HG02610 (cell line): ENCODE data around the gene EIF2AK2.
A peak's percentile ranks its signal among the peaks of the same experiment; 100 is the strongest.

Experiments
- ATAC-seq: cut with Tn5 transposase; IDR thresholded peaks from one replicate; pipeline ENCODE4 v1.9.1; 2021; ENCODE audit warnings: mild to moderate bottlenecking, moderate library complexity; ENCODE audit not compliant: unreplicated experiment

EIF2AK2 gene

GRCh38 chr2:37104178-37104577 is 52.6 kb downstream of the EIF2AK2 start:
- no peak for ATAC-seq

- ATAC-seq, result no peak
These were observed 54.2 kb downstream of the EIF2AK2 start for GRCh38 chr2:37102588-37102987.

- no peak for ATAC-seq
These were observed 56.7 kb downstream of the EIF2AK2 start for GRCh38 chr2:37100054-37100453.

- ATAC-seq, result no peak
These were observed 58.2 kb downstream of the EIF2AK2 start for GRCh38 chr2:37098416-37099118.

- no peak for ATAC-seq
These were observed 60.2 kb downstream of the EIF2AK2 start for GRCh38 chr2:37096568-37096967.

- ATAC-seq, result no peak
These were observed 64.9 kb downstream of the EIF2AK2 start for GRCh38 chr2:37091873-37092272.

- peak; percentile 81 for ATAC-seq
These were observed 66.7 kb downstream of the EIF2AK2 start for GRCh38 chr2:37090019-37090477.

GRCh38 chr2:37085731-37086147 is 71.0 kb downstream of the EIF2AK2 start:
- ATAC-seq, result no peak

GRCh38 chr2:37084797-37085196 is 72.0 kb downstream of the EIF2AK2 start:
- no peak for ATAC-seq

GRCh38 chr2:37083873-37084794 is 72.6 kb downstream of the EIF2AK2 start, which contains the start of the genes GPATCH11 and HEATR5B:
TSS of gene GPATCH11 (plus strand) at chr2:37084518. CDS start at chr2:37088382, 3,864 bp downstream.
TSS of gene HEATR5B (minus strand) at chr2:37084372. CDS start at chr2:37083414, 958 bp downstream.
- peak; percentile 86 for ATAC-seq

- no peak for ATAC-seq
These were observed 76.1 kb downstream of the EIF2AK2 start for GRCh38 chr2:37080689-37081088.

- ATAC-seq, result no peak
These were observed 76.5 kb downstream of the EIF2AK2 start for GRCh38 chr2:37080266-37080665.

- ATAC-seq, result no peak
These were observed 85.8 kb downstream of the EIF2AK2 start for GRCh38 chr2:37070931-37071330.

GRCh38 chr2:37068686-37069085 is 88.1 kb downstream of the EIF2AK2 start:
- ATAC-seq, result no peak

GRCh38 chr2:37061776-37062175 is 95.0 kb downstream of the EIF2AK2 start:
- no peak for ATAC-seq

GRCh38 chr2:37061013-37061711 is 95.6 kb downstream of the EIF2AK2 start:
- no peak for ATAC-seq

- ATAC-seq, result no peak
These were observed 96.3 kb downstream of the EIF2AK2 start for GRCh38 chr2:37060446-37060845.

- no peak for ATAC-seq
These were observed 96.9 kb downstream of the EIF2AK2 start for GRCh38 chr2:37059841-37060240.

GRCh38 chr2:37052600-37053332 is 104.0 kb downstream of the EIF2AK2 start:
- no peak for ATAC-seq
